Hindlimb muscle (tissue), 1 donor: ENCODE results near the gene CSHL1. TPM values are rescaled to one million over a fixed set of nuclear protein-coding genes. Genes with fewer than 3 reads are reported as not detected.
"Not testable (repeated sequence)": the region's sequence is repeated elsewhere in the genome, so short reads cannot be mapped to it uniquely, and the experiment has no call there.

ENCODE experiments used
- DNase-seq: peaks from one replicate; pipeline ENCODE4 v3.0.0-alpha.2; 2013
- polyA plus RNA-seq: library from polyadenylated mRNA; unstranded; fragments of 120-200 nt; gene quantifications from one replicate; pipeline ENCODE4 v1.2.1, GENCODE V29; 2013; ENCODE audit not compliant: insufficient read length

The CSHL1 gene
- polyA plus RNA-seq, 1 donor: not detected

GRCh38 chr17:63918305-63918704 is 7.2 kb upstream of the CSHL1 start:
- no peak for DNase-seq

GRCh38 chr17:63917646-63918045 is 6.6 kb upstream of the CSHL1 start:
- DNase-seq: no peak

GRCh38 chr17:63917206-63917605 is 6.1 kb upstream of the CSHL1 start:
- not testable (repeated sequence) for DNase-seq

- no peak for DNase-seq
Observed at GRCh38 chr17:63916566-63917185, 5.6 kb upstream of the CSHL1 start.

- DNase-seq: not testable (repeated sequence)
Observed at GRCh38 chr17:63915753-63916152, 4.7 kb upstream of the CSHL1 start.

- no peak for DNase-seq
Observed at GRCh38 chr17:63914471-63914870, 3.4 kb upstream of the CSHL1 start.

- no peak for DNase-seq
Observed at GRCh38 chr17:63911657-63912100, 621 bp upstream of the CSHL1 start.

GRCh38 chr17:63910096-63910495 is 962 bp downstream of the CSHL1 start:
- DNase-seq: no peak

- DNase-seq: not testable (repeated sequence)
Observed at GRCh38 chr17:63909586-63909985, 1.5 kb downstream of the CSHL1 start.

GRCh38 chr17:63907161-63907778 is 3.8 kb downstream of the CSHL1 start:
- not testable (repeated sequence) for DNase-seq

- DNase-seq: not testable (repeated sequence)
Observed at GRCh38 chr17:63904796-63905195, 6.3 kb downstream of the CSHL1 start.

GRCh38 chr17:63903787-63904201 is 7.3 kb downstream of the CSHL1 start:
- DNase-seq: not testable (repeated sequence)

- not testable (repeated sequence) for DNase-seq
Observed at GRCh38 chr17:63901971-63902370, 9.1 kb downstream of the CSHL1 start.

- DNase-seq: not testable (repeated sequence)
Observed at GRCh38 chr17:63898899-63899798, 11.9 kb downstream of the CSHL1 start.

GRCh38 chr17:63896524-63897354 is 14.3 kb downstream of the CSHL1 start, which contains the start of gene CSH1:
Gene CSH1, minus strand, starts transcription at chr17:63896574. Its CDS starts 63 bp downstream, at chr17:63896511.
- DNase-seq: not testable (repeated sequence)

- DNase-seq: not testable (repeated sequence)
Observed at GRCh38 chr17:63894821-63895220, 16.2 kb downstream of the CSHL1 start.

- not testable (repeated sequence) for DNase-seq
Observed at GRCh38 chr17:63894021-63894420, 17.0 kb downstream of the CSHL1 start.

- not testable (repeated sequence) for DNase-seq
Observed at GRCh38 chr17:63892316-63893037, 18.6 kb downstream of the CSHL1 start.

GRCh38 chr17:63889026-63889848 is 21.8 kb downstream of the CSHL1 start:
- not testable (repeated sequence) for DNase-seq

GRCh38 chr17:63885119-63885518 is 25.9 kb downstream of the CSHL1 start:
- DNase-seq: not testable (repeated sequence)
